Right lobe of liver (tissue), 4 donors: ENCODE data around the gene ZBTB12.

Experiments used
- CTCF ChIP-seq, 4 donors: fragments of 200-600 bp in 3 of 4; fragments of 450-650 bp in 1 of 4; IDR thresholded peaks; one replicate each; pipeline versions ENCODE4 v1.5.1 to v1.8.0; 2016 to 2022; ENCODE audit warnings: antibody characterized with exemption in 4 of 4, mild to moderate bottlenecking in 2 of 4
- POLR2A ChIP-seq: fragments of 450-650 bp; IDR thresholded peaks from one replicate; pipeline ENCODE4 v1.6.1; 2017; ENCODE audit warnings: antibody characterized with exemption, mild to moderate bottlenecking
- donor health status: DM: no; HTN: no; CAD: no.
- donor health status: DM: no; HTN: no; CAD: no.
- donor health status: DM: no; HTN: yes; CAD: no.

DNA sequence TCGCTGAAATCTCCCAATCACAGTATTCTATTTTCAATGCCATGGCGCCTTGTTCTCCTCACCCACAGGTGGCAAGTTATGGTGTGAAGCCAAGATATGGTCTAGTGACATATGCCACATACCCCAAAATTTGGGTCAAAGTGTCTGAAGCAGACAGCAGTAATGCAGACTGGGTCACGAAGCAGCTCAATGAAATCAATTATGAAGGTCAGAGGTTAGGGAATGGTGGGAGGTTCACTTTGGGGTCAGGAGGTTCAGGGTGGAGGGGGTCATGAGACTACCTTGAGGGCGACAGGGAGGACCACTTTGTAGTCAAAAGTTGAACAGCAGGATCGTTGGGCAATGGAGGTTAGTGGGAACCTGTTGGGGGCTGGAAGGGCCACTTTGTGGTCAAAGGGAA lies 46.4 kb upstream of the ZBTB12 start:
- no peak for TF ChIP-seq POLR2A
- TF ChIP-seq CTCF (IDR thresholded peaks at IDR 0.05) = no peak
